Thoracic aorta (tissue), 2 donors: ENCODE results near the gene EFCC1. TPM values are rescaled to one million over a fixed set of nuclear protein-coding genes. Genes with fewer than 3 reads are reported as not detected.

Experiments used
- ATAC-seq: fragments of 150-250 bp; one replicate; pipeline ENCODE4 v1.8.0; 2017; ENCODE audit warnings: low read depth; ENCODE audit not compliant: insufficient number of reproducible peaks, low FRiP score
- DNase-seq: peaks from one replicate; pipeline ENCODE4 v3.0.0-alpha.2; 2020; ENCODE audit warnings: low spot score
- H3K27ac ChIP-seq, 2 donors: fragments of 200-600 bp; sonication (generic); 1 replicate in 1 of 2; 2 replicates in 1 of 2; pipeline ENCODE4 v1.5.1; 2016; ENCODE audit warnings: mild to moderate bottlenecking in 2 of 2, moderate library complexity in 2 of 2
- H3K27me3 ChIP-seq: fragments of 200-600 bp; sonication (generic); replicated peaks from 2 replicates; pipeline ENCODE4 v1.6.0; 2016; ENCODE audit warnings: mild to moderate bottlenecking; ENCODE audit not compliant: insufficient read depth
- H3K36me3 ChIP-seq: fragments of 200-600 bp; sonication (generic); one replicate; pipeline ENCODE4 v1.5.1; 2016
- H3K4me1 ChIP-seq, 2 donors: fragments of 200-600 bp; sonication (generic); 1 replicate in 1 of 2; 2 replicates in 1 of 2; pipeline versions ENCODE4 v1.5.1 to v1.6.0; 2016; ENCODE audit warnings: low read depth in 2 of 2, mild to moderate bottlenecking in 1 of 2; ENCODE audit not compliant: control insufficient read depth in 1 of 2
- H3K4me3 ChIP-seq: fragments of 200-600 bp; sonication (generic); 2 replicates; pipeline ENCODE4 v1.5.1; 2016; ENCODE audit warnings: mild to moderate bottlenecking
- H3K9me3 ChIP-seq: fragments of 200-600 bp; sonication (generic); 2 replicates; pipeline ENCODE4 v1.5.1; 2016
- total RNA-seq, 2 donors: library from RNA; depleted of rRNA; stranded (reverse); fragments of >200 nt; gene quantifications; one replicate each; pipeline versions ENCODE4 v1.1.0 to v1.2.3, GENCODE V29; 2016
- TF ChIP-seq, protein P1 (sequence below): fragments of 200-600 bp; sonication (generic); IDR thresholded peaks from one replicate; pipeline ENCODE4 v1.5.1; 2019; ENCODE audit warnings: antibody characterized with exemption

EFCC1 gene
- total RNA-seq, 2 donors from 2014 or later: 1.4 TPM; not detected in 1

DNA sequence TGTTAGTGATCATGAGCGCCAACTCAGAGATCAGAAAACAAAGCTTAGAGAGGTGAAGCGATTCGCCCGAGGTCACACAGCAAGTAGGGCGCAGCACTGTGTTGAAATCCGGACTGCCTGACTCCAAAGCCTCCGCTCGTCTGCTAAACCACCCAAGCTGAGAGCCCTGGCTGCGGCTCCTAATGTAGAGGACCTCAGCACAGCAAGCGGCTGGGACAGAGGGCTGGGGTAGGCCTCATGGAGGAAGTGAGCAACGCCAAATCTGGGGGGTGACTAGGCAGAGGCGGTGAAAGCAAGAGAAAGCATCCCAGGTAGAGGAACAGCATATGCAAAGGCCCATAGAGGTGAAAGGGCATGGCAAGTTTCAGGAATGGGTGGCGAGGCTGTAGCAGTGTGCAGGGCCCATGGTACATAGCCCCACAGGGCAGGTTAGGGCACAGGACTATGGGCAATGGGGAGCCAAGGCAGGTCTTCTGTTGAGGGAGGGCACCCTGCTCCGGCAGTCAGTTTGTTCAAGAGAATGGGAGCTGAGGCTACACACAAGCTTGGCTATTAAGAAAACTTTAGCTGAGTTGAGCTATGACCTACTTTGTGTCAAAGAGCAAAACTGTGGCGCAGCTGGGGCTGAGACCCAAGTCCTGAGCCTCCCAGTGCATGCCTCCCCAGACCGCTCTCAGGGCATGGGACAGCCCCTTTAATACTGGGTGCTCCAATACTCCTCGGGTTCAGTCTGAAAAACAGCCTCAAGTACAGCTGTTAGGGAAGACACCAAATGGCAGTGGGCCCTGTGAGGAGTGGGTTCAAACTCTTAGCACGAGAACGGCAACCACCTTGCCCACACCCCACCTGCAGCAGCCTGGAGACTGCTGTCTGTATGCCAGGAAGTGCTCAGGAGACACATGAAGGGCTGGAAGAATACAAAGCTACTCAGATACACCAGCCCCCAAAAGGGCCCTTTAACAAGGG lies 6.2 kb upstream of the EFCC1 start:
- H3K4me1 ChIP-seq: peaks cover 5 to 16% of the 10 kb centered on the region in 2 donors
- no peaks in the 10 kb centered on the region for H3K36me3 ChIP-seq
- no peak for ATAC-seq
- no peak for DNase-seq
- no peak overlapping the region for H3K27ac ChIP-seq
- no peaks in the 10 kb centered on the region for H3K27me3 ChIP-seq
- TF ChIP-seq, protein P1, sequence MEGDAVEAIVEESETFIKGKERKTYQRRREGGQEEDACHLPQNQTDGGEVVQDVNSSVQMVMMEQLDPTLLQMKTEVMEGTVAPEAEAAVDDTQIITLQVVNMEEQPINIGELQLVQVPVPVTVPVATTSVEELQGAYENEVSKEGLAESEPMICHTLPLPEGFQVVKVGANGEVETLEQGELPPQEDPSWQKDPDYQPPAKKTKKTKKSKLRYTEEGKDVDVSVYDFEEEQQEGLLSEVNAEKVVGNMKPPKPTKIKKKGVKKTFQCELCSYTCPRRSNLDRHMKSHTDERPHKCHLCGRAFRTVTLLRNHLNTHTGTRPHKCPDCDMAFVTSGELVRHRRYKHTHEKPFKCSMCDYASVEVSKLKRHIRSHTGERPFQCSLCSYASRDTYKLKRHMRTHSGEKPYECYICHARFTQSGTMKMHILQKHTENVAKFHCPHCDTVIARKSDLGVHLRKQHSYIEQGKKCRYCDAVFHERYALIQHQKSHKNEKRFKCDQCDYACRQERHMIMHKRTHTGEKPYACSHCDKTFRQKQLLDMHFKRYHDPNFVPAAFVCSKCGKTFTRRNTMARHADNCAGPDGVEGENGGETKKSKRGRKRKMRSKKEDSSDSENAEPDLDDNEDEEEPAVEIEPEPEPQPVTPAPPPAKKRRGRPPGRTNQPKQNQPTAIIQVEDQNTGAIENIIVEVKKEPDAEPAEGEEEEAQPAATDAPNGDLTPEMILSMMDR: no peak
- H3K9me3 ChIP-seq: no peaks in the 10 kb centered on the region
- peak overlapping the region; percentile 69 for H3K4me3 ChIP-seq

- TF ChIP-seq, protein P1: no peak
- DNase-seq (no peak), ATAC-seq (no peak)
- no peak overlapping the region for H3K27ac ChIP-seq
- H3K36me3 ChIP-seq: no peaks in the 10 kb centered on the region
- H3K27me3 ChIP-seq: no peaks in the 10 kb centered on the region
- H3K4me1 ChIP-seq: peaks cover 5 to 19% of the 10 kb centered on the region in 2 donors
- H3K9me3 ChIP-seq: no peaks in the 10 kb centered on the region
- no peak overlapping the region for H3K4me3 ChIP-seq
Measured at GRCh38 chr3:128995737-128996136, 5.4 kb upstream of the EFCC1 start.

DNA sequence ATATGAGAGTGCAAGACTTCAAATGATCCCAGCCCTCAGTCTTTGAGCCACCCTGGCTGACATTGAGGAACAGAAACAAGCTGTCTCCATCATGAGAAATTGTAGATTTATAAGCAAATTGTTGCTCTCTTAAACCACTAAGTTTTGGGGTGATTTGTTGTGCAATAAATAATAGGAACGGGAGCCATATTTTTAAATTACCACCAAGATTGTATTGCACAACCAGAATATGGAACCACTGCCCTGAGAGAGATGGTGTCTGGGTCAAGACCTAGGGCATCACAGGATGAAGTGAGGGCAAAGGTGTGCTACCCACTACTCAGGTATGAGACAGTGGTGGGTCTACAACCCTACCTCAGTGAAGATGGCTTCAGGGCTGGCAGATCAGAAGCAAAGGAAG lies 4.9 kb upstream of the EFCC1 start:
- no peak for ATAC-seq
- TF ChIP-seq, protein P1: no peak

GRCh38 chr3:128996726-128997125 lies 4.4 kb upstream of the EFCC1 start:
- H3K27me3 ChIP-seq: no peaks in the 10 kb centered on the region
- no peaks in the 10 kb centered on the region for H3K36me3 ChIP-seq
- TF ChIP-seq, protein P1: no peak
- H3K27ac ChIP-seq: no peak overlapping the region
- H3K9me3 ChIP-seq: no peaks in the 10 kb centered on the region
- ATAC-seq (no peak), DNase-seq (no peak)
- H3K4me1 ChIP-seq: peaks cover 7 to 29% of the 10 kb centered on the region in 2 donors
- H3K4me3 ChIP-seq: no peak overlapping the region

More for the DNA sequence above, 4.9 kb upstream of the EFCC1 start:
- Histone ChIP-seq H3K4me3 (no peak overlapping the region), H3K4me1 (peaks cover 5 to 24% of the 10 kb centered on the region in 2 donors), H3K9me3 (no peaks in the 10 kb centered on the region), H3K27ac (no peak overlapping the region), H3K27me3 (no peaks in the 10 kb centered on the region), H3K36me3 (no peaks in the 10 kb centered on the region)
- no peak for DNase-seq

DNA sequence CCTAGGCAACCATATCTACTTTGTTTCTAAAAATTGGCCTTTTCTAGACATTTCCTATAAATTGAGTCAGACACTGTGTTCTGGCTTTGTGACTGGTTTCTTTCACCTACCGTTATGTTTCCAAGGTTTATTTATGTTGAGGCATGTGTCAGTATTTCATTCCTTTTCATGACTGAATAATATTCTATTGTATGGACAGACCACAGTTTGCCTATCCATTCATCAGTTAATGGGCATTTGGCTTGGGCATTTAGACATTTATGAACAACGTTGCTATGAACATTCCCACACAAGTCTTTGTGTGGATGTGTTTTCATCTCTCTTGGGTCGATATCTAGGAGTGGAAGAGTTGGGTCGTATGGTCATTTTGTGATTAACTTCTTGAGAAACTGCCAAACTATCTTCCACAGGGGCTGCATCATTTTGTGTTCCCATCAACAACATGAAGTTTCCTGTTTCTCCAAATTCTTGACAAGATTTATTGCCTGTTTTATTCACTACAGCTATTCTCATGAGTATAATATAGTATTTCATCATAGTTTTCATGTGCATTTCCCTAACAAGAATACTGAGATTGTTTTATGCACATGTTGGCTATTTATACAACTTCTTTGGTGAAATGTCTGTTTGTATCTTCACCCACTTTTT lies 3.5 kb upstream of the EFCC1 start:
- H3K27ac ChIP-seq: no peak overlapping the region
- ATAC-seq: no peak
- no peak overlapping the region for H3K4me3 ChIP-seq
- no peaks in the 10 kb centered on the region for H3K27me3 ChIP-seq
- H3K36me3 ChIP-seq: no peaks in the 10 kb centered on the region
- TF ChIP-seq, protein P1: no peak
- DNase-seq: no peak
- H3K4me1 ChIP-seq: peaks cover 8 to 37% of the 10 kb centered on the region in 2 donors
- no peaks in the 10 kb centered on the region for H3K9me3 ChIP-seq
